A549 (cell line): ENCODE results near the gene CHRNA10.

ENCODE experiments used
- CHD2 ChIP-seq: fragments of 150-350 bp; IDR thresholded peaks from 2 replicates; pipeline ENCODE4 v1.6.1; 2014; ENCODE audit warnings: low read length; ENCODE audit not compliant: partially characterized antibody
- CTCF ChIP-seq: fragments of >200 bp; sonication (Bioruptor Twin); formaldehyde crosslinking; IDR thresholded peaks from 3 replicates; pipeline ENCODE4 v1.5.1; 2016
- EP300 ChIP-seq, 2 experiments: fragments of >200 bp; sonication (Bioruptor Twin); formaldehyde crosslinking; IDR thresholded peaks; 2 replicates in 1 of 2; 3 replicates in 1 of 2; pipeline ENCODE4 v1.6.1; 2016 to 2017
- HOXA7 ChIP-seq: fragments of 250-450 bp; sonication (Bioruptor Pico); IDR thresholded peaks from 2 replicates; pipeline ENCODE4 v1.5.0; 2020; ENCODE audit warnings: mild to moderate bottlenecking, moderate library complexity
- MAZ ChIP-seq: fragments of 150-350 bp; IDR thresholded peaks from 2 replicates; pipeline ENCODE4 v1.6.1; 2014; ENCODE audit warnings: antibody characterized with exemption, low read depth, low read length, borderline replicate concordance
- POLR2A ChIP-seq: IDR thresholded peaks from 2 replicates; pipeline ENCODE4 v1.6.1; 2012; ENCODE audit warnings: mild to moderate bottlenecking, low read length
- SMC3 ChIP-seq: fragments of >200 bp; sonication (Bioruptor Twin); formaldehyde crosslinking; IDR thresholded peaks from 3 replicates; pipeline ENCODE4 v1.6.1; 2018; ENCODE audit warnings: inconsistent platforms
- TP53 ChIP-seq: fragments of 250-450 bp; sonication (Bioruptor Pico); IDR thresholded peaks from 2 replicates; pipeline ENCODE4 v1.5.0; 2021; ENCODE audit warnings: mild to moderate bottlenecking, moderate library complexity
- TF ChIP-seq, protein P1 (sequence below): IDR thresholded peaks from 2 replicates; pipeline ENCODE4 v1.6.1; 2012
- TF ChIP-seq, protein P2 (sequence below): IDR thresholded peaks from 2 replicates; pipeline ENCODE4 v1.6.1; 2012
- TF ChIP-seq, protein P3 (sequence below): IDR thresholded peaks from 2 replicates; pipeline ENCODE4 v1.6.1; 2012; ENCODE audit warnings: low read depth, borderline replicate concordance

DNA sequence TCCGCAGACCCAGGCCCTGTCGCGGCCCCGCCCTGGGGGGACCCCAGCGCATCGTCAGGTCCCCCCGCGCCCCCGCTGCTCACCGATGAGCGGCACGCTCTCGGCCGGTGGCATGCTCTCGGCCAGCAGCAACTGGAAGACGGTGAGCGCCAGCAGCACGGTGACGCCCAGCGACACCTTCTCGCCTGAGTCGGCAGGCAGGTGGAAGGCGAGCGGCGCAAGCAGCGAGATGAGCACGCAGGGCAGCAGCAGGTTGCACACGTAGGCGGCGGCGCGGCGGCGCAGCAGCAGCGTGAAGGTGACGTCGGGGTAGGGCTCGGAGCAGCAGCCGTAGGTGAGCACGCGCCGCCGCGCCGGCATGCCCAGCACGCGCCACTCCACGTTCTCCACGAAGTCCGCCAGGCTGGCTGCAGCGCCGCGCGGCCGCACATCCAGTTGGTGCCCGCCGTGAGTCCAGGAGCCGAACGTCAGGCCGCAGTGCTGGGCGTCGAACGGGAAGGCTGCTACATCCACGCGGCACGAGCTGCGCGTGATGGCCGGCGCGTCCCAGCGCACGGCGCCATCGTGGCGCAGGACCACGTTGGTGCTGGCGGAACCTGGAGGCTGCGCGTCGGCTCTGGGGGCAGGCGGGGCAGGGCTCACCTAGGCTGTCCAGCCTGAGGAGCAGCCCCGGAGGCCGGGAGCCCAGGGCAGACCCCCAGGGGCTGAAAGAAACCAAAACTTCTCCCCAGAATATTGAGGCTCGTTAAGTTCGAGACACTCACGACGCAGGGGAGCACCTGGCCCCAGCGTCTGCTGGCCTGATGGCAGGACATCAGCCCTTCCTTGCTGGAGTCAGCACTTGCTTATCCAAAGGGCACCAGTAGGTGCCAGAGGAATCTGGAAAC is 3.8 kb downstream of the CHRNA10 start:
- no peak for TF ChIP-seq CTCF
- TF ChIP-seq MAZ = no peak
- no peak for TF ChIP-seq POLR2A
- no peak for TF ChIP-seq CHD2
- no peak for TF ChIP-seq HOXA7 (CRISPR knock-in tag)
- TF ChIP-seq, protein P1, sequence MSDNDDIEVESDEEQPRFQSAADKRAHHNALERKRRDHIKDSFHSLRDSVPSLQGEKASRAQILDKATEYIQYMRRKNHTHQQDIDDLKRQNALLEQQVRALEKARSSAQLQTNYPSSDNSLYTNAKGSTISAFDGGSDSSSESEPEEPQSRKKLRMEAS = no peak
- no peak for TF ChIP-seq TP53 (CRISPR knock-in tag)
- no peak for TF ChIP-seq SMC3
- TF ChIP-seq EP300 (IDR thresholded peaks at IDR 0.05) = no peak
- TF ChIP-seq, protein P2, sequence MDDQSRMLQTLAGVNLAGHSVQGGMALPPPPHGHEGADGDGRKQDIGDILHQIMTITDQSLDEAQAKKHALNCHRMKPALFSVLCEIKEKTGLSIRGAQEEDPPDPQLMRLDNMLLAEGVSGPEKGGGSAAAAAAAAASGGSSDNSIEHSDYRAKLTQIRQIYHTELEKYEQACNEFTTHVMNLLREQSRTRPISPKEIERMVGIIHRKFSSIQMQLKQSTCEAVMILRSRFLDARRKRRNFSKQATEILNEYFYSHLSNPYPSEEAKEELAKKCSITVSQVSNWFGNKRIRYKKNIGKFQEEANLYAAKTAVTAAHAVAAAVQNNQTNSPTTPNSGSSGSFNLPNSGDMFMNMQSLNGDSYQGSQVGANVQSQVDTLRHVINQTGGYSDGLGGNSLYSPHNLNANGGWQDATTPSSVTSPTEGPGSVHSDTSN = no peak
- TF ChIP-seq, protein P3, sequence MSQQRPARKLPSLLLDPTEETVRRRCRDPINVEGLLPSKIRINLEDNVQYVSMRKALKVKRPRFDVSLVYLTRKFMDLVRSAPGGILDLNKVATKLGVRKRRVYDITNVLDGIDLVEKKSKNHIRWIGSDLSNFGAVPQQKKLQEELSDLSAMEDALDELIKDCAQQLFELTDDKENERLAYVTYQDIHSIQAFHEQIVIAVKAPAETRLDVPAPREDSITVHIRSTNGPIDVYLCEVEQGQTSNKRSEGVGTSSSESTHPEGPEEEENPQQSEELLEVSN = no peak
